ENCODE measurements around the gene ZDHHC7.

The ZDHHC7 gene

DNA sequence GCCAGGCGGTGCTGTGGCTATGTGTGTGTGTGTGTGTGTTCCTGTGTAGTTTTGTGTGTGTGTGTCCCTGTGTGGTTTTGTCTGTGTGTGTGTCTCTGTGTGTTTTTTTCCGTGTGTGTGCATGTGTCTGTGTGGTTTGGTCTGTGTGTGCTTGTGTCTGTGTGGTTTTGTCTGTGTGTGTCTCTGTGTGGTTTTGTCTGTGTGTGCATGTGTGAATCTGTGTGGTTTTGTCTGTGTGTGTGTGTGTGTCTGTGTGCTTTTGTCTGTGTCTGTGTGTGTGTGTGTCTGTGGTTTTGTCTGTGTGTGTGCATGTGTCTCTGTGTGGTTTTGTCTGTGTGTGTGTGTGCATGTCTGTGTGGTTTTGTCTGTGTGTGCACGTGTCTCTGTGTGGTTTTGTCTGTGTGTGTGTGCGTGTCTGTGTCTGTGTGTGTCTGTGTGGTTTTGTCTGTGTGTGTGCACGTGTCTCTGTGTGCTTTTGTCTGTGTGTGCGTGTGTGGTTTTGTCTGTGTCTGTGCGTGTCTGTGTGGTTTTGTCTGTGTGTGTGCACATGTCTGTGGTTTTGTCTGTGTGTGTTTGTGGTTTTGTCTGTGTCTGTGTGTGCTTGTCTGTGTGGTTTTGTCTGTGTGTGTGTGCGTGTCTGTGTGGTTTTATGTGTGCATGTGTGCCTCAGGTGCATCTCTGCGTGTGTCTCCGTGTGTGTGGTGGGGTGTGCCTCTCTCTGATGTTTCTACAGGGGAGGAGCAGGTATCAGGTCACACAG, 62.3 kb downstream of the ZDHHC7 start:
- Mint-ChIP-seq H3K9me3 (peaks cover 9% of the 10 kb centered on the region), H3K27ac (no peak overlapping the region), H3K4me1 (peaks cover 34% of the 10 kb centered on the region), H3K27me3 (ENCODE audit: low read depth) (peaks cover 12% of the 10 kb centered on the region), H3K36me3 (ENCODE audit: low read depth) (no peaks in the 10 kb centered on the region), H3K4me3 (no peak overlapping the region)
- TF ChIP-seq, protein P1, sequence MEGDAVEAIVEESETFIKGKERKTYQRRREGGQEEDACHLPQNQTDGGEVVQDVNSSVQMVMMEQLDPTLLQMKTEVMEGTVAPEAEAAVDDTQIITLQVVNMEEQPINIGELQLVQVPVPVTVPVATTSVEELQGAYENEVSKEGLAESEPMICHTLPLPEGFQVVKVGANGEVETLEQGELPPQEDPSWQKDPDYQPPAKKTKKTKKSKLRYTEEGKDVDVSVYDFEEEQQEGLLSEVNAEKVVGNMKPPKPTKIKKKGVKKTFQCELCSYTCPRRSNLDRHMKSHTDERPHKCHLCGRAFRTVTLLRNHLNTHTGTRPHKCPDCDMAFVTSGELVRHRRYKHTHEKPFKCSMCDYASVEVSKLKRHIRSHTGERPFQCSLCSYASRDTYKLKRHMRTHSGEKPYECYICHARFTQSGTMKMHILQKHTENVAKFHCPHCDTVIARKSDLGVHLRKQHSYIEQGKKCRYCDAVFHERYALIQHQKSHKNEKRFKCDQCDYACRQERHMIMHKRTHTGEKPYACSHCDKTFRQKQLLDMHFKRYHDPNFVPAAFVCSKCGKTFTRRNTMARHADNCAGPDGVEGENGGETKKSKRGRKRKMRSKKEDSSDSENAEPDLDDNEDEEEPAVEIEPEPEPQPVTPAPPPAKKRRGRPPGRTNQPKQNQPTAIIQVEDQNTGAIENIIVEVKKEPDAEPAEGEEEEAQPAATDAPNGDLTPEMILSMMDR (IDR thresholded peaks at IDR 0.05; ENCODE audit: unreplicated experiment in 3 of 3), result no peak

DNA sequence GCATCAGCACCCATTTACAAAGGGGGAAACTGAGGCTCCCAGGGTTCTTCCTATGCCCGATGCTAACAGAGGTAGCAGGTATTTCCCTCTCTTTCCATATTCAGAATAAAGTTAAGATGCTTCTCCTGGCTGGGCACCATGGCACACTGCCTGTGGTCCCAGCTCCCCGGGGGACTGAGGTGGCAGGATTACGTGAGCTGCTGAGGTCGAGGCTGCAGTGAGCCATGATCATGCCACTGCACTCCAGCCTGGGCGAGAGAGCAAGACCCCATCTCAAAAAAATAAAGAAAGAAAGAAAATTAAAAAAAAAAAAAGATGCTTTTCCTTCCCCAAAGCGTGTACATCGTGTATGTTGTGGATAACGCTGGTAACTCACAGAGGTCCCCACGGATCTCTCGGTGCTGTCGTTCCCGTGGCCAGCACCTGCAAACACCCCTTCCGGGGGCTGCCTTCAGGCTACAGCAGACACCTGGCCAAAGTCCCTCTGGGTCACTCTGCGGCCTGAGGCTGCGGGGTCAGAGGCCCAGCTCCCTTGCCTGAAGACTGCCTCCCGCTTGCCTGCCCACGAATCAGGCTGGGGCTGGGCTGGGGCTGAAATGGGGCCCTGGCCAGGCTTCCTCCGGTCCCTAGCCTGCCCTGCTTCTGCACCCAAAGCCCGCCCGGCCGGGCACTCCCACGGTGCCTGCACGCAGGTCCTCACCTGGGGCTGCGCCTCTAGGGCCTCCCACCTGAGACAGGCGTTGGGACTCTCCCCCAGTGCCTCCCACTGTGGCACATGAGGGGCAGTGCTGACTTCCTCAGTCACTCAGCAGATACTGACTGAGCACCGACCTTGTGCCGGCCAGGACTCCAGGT, 63.1 kb downstream of the ZDHHC7 start:
- Mint-ChIP-seq H3K36me3 (ENCODE audit: low read depth) (no peaks in the 10 kb centered on the region), H3K4me3 (no peak overlapping the region), H3K27ac (peak overlapping the region in 2 of 3 experiments; percentile 89 to 96), H3K27me3 (ENCODE audit: low read depth) (peaks cover 8% of the 10 kb centered on the region), H3K4me1 (peaks cover 27% of the 10 kb centered on the region), H3K9me3 (peaks cover 12% of the 10 kb centered on the region)
- TF ChIP-seq, protein P1 (IDR thresholded peaks at IDR 0.05; ENCODE audit: unreplicated experiment in 3 of 3), result no peak

DNA sequence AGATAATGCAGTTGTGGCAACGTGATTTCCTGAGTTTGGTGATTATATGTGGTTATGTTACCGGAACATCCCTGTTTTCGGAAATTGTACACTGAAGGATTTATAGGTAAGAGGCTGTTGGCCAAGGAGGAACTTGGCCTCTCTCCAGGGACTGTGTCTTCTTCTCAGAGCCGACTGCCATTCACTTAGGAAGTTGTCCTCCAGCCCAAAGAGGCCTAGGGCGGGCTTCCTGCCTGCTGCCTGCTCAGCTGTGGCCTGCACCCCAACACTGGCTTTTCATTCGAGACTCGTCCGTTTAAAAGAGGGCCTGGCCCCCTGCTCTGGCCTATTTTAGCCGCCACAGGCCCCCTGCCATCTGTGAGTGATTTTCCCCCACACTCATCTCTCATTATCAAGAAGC, 64.3 kb downstream of the ZDHHC7 start:
- TF ChIP-seq, protein P1 (IDR thresholded peaks at IDR 0.05; ENCODE audit: unreplicated experiment in 3 of 3), result no peak
- H3K36me3 Mint-ChIP-seq (ENCODE audit: low read depth), result no peaks in the 10 kb centered on the region
- peak overlapping the region; percentile 80 to 96 (median 89) for H3K27ac Mint-ChIP-seq
- peaks cover 15% of the 10 kb centered on the region for H3K4me1 Mint-ChIP-seq
- H3K27me3 Mint-ChIP-seq (ENCODE audit: low read depth), result peaks cover 14% of the 10 kb centered on the region
- H3K4me3 Mint-ChIP-seq, result no peak overlapping the region
- peaks cover 12% of the 10 kb centered on the region for H3K9me3 Mint-ChIP-seq

DNA sequence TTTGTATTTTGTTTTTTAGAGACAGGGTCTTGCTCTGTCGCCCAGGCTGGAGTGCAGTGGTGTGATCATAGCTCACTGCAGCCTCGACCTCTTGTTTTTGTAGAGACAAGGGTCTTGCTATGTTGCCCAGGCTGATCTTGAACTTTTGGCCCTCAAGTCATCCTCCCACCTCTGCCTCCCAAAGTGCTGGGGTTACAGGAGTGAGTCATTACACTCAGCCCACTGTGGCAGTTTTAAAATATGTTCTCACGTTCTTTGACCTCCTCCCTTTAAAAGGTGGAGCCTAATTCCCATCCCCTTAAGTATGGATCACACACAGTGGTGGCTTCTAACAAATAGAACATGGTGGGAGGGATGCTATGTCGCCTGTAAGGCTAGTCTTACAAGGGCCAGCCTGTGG, 67.7 kb downstream of the ZDHHC7 start:
- TF ChIP-seq, protein P1 (IDR thresholded peaks at IDR 0.05; ENCODE audit: unreplicated experiment in 3 of 3), result no peak
- Mint-ChIP-seq H3K4me3 (no peak overlapping the region), H3K9me3 (peaks cover 12% of the 10 kb centered on the region), H3K4me1 (peaks cover 30% of the 10 kb centered on the region), H3K36me3 (ENCODE audit: low read depth) (no peaks in the 10 kb centered on the region), H3K27ac (no peak overlapping the region), H3K27me3 (ENCODE audit: low read depth) (peaks cover 10% of the 10 kb centered on the region)

DNA sequence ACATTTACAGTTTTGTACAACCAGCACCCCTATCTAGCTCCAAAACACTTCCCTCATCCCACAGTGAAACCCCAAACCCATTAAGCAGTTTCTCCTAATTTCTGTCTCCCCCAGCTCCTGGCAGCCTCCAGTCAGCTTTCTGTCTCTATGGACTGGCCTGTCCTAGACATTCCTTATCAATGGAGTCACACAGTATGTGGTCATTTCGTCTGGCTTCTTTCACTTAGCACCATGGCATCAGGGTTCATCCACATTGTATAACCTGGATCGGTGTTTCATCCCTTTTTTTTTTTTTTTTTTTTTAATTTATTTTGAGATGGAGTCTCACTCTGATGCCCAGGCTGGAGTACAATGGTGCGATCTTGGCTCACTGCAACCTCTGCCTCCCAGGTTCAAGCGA, 68.5 kb downstream of the ZDHHC7 start:
- no peaks in the 10 kb centered on the region for H3K36me3 Mint-ChIP-seq (ENCODE audit: low read depth)
- H3K27me3 Mint-ChIP-seq (ENCODE audit: low read depth), result peaks cover 13% of the 10 kb centered on the region
- peak overlapping the region in 2 of 3 experiments; percentile 35 to 48 for H3K27ac Mint-ChIP-seq
- H3K4me3 Mint-ChIP-seq, result no peak overlapping the region
- TF ChIP-seq, protein P1 (IDR thresholded peaks at IDR 0.05; ENCODE audit: unreplicated experiment in 3 of 3), result no peak
- peaks cover 11% of the 10 kb centered on the region for H3K9me3 Mint-ChIP-seq
- peaks cover 28% of the 10 kb centered on the region for H3K4me1 Mint-ChIP-seq
